B cell (primary cell): ENCODE results near the gene EPAS1.

Experiments
- EZH2 ChIP-seq: IDR thresholded peaks from 2 replicates; pipeline ENCODE4 v1.6.1; 2012; ENCODE audit warnings: borderline replicate concordance, low read depth, mild to moderate bottlenecking, moderate library complexity, low read length; ENCODE audit not compliant: insufficient read depth, poor library complexity, severe bottlenecking
- TF ChIP-seq, protein P1 (sequence below): fragments of 200-600 bp; IDR thresholded peaks from one replicate; pipeline ENCODE4 v1.8.0; 2022; ENCODE audit warnings: antibody characterized with exemption, mild to moderate bottlenecking

DNA sequence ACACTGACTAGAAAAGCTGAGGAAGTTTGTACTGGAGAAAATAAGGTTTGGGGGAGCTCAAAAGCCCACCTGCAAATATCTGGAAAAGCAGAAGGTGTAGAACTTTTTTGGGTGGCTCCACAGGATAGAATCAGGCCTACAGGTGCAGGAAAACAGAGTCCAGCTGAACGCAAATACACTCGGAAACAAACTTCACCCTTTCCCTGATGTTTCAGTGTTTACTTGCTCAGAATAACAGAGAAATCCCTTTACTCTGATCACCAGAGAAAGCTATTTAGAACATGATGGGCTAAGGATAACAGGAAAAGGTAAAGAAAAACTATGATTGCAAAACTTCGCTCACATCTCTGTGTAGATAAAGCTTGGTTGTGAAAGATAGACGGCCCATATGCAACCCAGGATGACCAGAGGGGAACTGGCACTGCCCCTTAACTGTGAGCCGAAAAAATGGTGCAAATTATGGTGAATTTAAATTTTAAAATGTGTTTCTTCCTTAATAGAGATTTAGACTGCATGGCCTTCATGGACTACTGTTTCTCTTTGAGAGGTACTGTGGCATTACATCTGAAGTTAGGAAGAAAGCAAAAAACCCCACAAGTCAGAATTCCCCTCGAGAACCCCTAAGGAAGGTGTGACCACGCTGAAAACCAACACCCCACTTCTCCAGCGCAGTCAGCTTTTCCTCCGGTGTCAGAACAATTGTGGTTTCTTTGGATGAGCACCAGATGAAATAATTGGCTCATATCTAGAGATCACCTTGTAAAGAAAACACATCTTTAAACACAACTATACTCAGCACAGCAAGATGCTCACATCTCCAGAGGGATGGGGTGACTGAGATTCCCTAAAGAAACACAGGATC lies 97.7 kb downstream of the EPAS1 start:
- TF ChIP-seq, protein P1, sequence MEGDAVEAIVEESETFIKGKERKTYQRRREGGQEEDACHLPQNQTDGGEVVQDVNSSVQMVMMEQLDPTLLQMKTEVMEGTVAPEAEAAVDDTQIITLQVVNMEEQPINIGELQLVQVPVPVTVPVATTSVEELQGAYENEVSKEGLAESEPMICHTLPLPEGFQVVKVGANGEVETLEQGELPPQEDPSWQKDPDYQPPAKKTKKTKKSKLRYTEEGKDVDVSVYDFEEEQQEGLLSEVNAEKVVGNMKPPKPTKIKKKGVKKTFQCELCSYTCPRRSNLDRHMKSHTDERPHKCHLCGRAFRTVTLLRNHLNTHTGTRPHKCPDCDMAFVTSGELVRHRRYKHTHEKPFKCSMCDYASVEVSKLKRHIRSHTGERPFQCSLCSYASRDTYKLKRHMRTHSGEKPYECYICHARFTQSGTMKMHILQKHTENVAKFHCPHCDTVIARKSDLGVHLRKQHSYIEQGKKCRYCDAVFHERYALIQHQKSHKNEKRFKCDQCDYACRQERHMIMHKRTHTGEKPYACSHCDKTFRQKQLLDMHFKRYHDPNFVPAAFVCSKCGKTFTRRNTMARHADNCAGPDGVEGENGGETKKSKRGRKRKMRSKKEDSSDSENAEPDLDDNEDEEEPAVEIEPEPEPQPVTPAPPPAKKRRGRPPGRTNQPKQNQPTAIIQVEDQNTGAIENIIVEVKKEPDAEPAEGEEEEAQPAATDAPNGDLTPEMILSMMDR = no peak
- no peak for TF ChIP-seq EZH2
